HepG2 (cell line): ENCODE data around the gene WNT5B. TPM values are rescaled to one million over a fixed set of nuclear protein-coding genes. Genes with fewer than 3 reads are reported as not detected.
A peak's percentile ranks its signal among the peaks of the same experiment; 100 is the strongest.

Experiments used
- BATF2 ChIP-seq: sonication (generic); formaldehyde crosslinking; IDR thresholded peaks from 2 replicates; pipeline ENCODE4 v1.8.0; 2022; ENCODE audit warnings: mild to moderate bottlenecking, missing genetic modification reagents, moderate library complexity
- CREBL2 ChIP-seq: sonication (generic); formaldehyde crosslinking; IDR thresholded peaks from 2 replicates; pipeline ENCODE4 v1.8.1; 2023; ENCODE audit warnings: missing genetic modification reagents, mild to moderate bottlenecking, borderline replicate concordance
- ELF4 ChIP-seq: sonication (generic); formaldehyde crosslinking; IDR thresholded peaks from 2 replicates; pipeline ENCODE4 v1.5.0; 2020; ENCODE audit warnings: missing genetic modification reagents, mild to moderate bottlenecking, moderate library complexity, borderline replicate concordance
- FOXP1 ChIP-seq, 2 experiments: fragments of 450-650 bp in 1 of 2; IDR thresholded peaks; 2 replicates each; pipeline ENCODE4 v1.6.1; 2017 to 2018; ENCODE audit warnings: antibody characterized with exemption in 1 of 2
- GRHL1 ChIP-seq: sonication (generic); formaldehyde crosslinking; conservative IDR thresholded peaks from 2 replicates; pipeline ENCODE4 v1.8.0; 2022; ENCODE audit warnings: missing genetic modification reagents
- HIC2 ChIP-seq: sonication (generic); formaldehyde crosslinking; IDR thresholded peaks from 2 replicates; pipeline ENCODE4 v1.9.0; 2022; ENCODE audit warnings: low read depth, missing genetic modification reagents
- NAIF1 ChIP-seq: sonication (generic); formaldehyde crosslinking; IDR thresholded peaks from 2 replicates; pipeline ENCODE4 v1.5.0; 2020; ENCODE audit warnings: mild to moderate bottlenecking, missing genetic modification reagents, borderline replicate concordance
- RBAK ChIP-seq: sonication (generic); formaldehyde crosslinking; IDR thresholded peaks from 2 replicates; pipeline ENCODE4 v1.5.1; 2020; ENCODE audit warnings: mild to moderate bottlenecking, missing genetic modification reagents
- RNF219 ChIP-seq: sonication (generic); formaldehyde crosslinking; IDR thresholded peaks from 2 replicates; pipeline ENCODE4 v1.5.0; 2020; ENCODE audit warnings: mild to moderate bottlenecking, missing genetic modification reagents
- SNRNP70 ChIP-seq: fragments of 200-400 bp; formaldehyde crosslinking; IDR thresholded peaks from 2 replicates; pipeline ENCODE4 v1.6.1; 2017; ENCODE audit warnings: mild to moderate bottlenecking, low read depth, low read length, moderate library complexity
- THAP9 ChIP-seq: sonication (generic); formaldehyde crosslinking; IDR thresholded peaks from 2 replicates; pipeline ENCODE4; 2020; ENCODE audit warnings: missing genetic modification reagents, mild to moderate bottlenecking, borderline replicate concordance
- ZBTB20 ChIP-seq: sonication (generic); formaldehyde crosslinking; IDR thresholded peaks from 2 replicates; pipeline ENCODE4 v1.8.1; 2023; ENCODE audit warnings: missing genetic modification reagents, low read depth, mild to moderate bottlenecking, borderline replicate concordance
- ZBTB7B ChIP-seq: sonication (generic); formaldehyde crosslinking; IDR thresholded peaks from 2 replicates; pipeline ENCODE4 v1.4.0; 2020; ENCODE audit warnings: missing genetic modification reagents
- ZNF263 ChIP-seq: sonication (generic); formaldehyde crosslinking; IDR thresholded peaks from 2 replicates; pipeline ENCODE4 v1.4.0; 2020; ENCODE audit warnings: missing genetic modification reagents
- ZNF446 ChIP-seq: sonication (generic); formaldehyde crosslinking; IDR thresholded peaks from 2 replicates; pipeline ENCODE4 v1.5.0; 2020; ENCODE audit warnings: mild to moderate bottlenecking, missing genetic modification reagents
- ZNF598 ChIP-seq: sonication (generic); formaldehyde crosslinking; IDR thresholded peaks from 2 replicates; pipeline ENCODE4 v1.5.1; 2020; ENCODE audit warnings: mild to moderate bottlenecking, missing genetic modification reagents, borderline replicate concordance
- ZNF670 ChIP-seq: sonication (generic); formaldehyde crosslinking; IDR thresholded peaks from 2 replicates; pipeline ENCODE4 v1.8.0; 2022; ENCODE audit warnings: mild to moderate bottlenecking, missing genetic modification reagents, borderline replicate concordance
- polyA plus RNA-seq, 8 experiments: library from polyadenylated mRNA; depleted of rRNA in 3 of 8; stranded (reverse) in 7 of 8; unstranded in 1 of 8; fragments of >200 nt; fragmentation: Illumina TruSeq in 4 of 8; extraction: Trizol in 4 of 8; gene quantifications; 2 replicates each; pipeline versions ENCODE4 v1.2.1 to v1.2.3, GENCODE V29; 2011 to 2016; ENCODE audit warnings: low read depth in 4 of 8, missing spikeins in 1 of 8, mixed read lengths in 1 of 8; ENCODE audit not compliant: insufficient read depth in 1 of 8
- total RNA-seq, 5 experiments: library from RNA; depleted of rRNA; stranded (reverse); fragments of >200 nt; fragmentation: Illumina TruSeq; extraction: Trizol; gene quantifications; 2 replicates each; pipeline ENCODE4 v1.2.3, GENCODE V29; 2016; ENCODE audit warnings: low read depth in 1 of 5

The WNT5B gene
- total and polyA plus RNA-seq, 2 of the 13 experiments (the other 11 are each of a cell fraction or from before 2014, with no cell fraction given): 0.04 TPM; not detected in 1

- TF ChIP-seq RNF219 (CRISPR knock-in tag): no peak
- no peak for TF ChIP-seq ELF4 (CRISPR knock-in tag)
- TF ChIP-seq ZNF598 (CRISPR knock-in tag): no peak
- no peak for TF ChIP-seq NAIF1 (CRISPR knock-in tag)
- TF ChIP-seq CREBL2 (CRISPR knock-in tag): no peak
- no peak for TF ChIP-seq ZNF446 (CRISPR knock-in tag)
- TF ChIP-seq BATF2 (CRISPR knock-in tag): no peak
- no peak for TF ChIP-seq ZNF670 (CRISPR knock-in tag)
- no peak for TF ChIP-seq RBAK
- no peak for TF ChIP-seq SNRNP70
- no peak for TF ChIP-seq THAP9 (CRISPR knock-in tag)
- no peak for TF ChIP-seq HIC2
- no peak for TF ChIP-seq ZBTB7B (CRISPR knock-in tag)
- TF ChIP-seq GRHL1 (CRISPR knock-in tag): no peak
- TF ChIP-seq FOXP1 (IDR thresholded peaks at IDR 0.05): no peak
- peak; percentile 53 for TF ChIP-seq FOXP1 (CRISPR knock-in tag; IDR thresholded peaks at IDR 0.05)
- TF ChIP-seq ZBTB20 (CRISPR knock-in tag): peak; percentile 56; the same call in 1 of the 2 replicates
- no peak for TF ChIP-seq ZNF263 (CRISPR knock-in tag)
Observed at GRCh38 chr12:1660304-1661187, 31.5 kb downstream of the WNT5B start (continued).
